GM23338 (cell line): ENCODE measurements around the gene TPGS2. TPM values are rescaled to one million over a fixed set of nuclear protein-coding genes. Genes with fewer than 3 reads are reported as not detected.

Experiments used
- ATAC-seq: fragments of 200-7000 bp; cut with Tn5 transposase; 3 replicates; pipeline ENCODE4 v1.9.1; 2020
- DNase-seq: peaks from one replicate; pipeline ENCODE4 v3.0.0-alpha.2; 2015; ENCODE audit warnings: low spot score
- H2AFZ ChIP-seq: fragments of 200-600 bp; sonication (generic); 2 replicates; pipeline ENCODE4 v1.8.0; 2016; ENCODE audit warnings: antibody characterized with exemption, mild to moderate bottlenecking, moderate library complexity
- H3F3A ChIP-seq: fragments of 200-600 bp; sonication (generic); replicated peaks from 2 replicates; pipeline ENCODE4 v1.8.0; 2017; ENCODE audit warnings: antibody characterized with exemption, mixed run types, low read depth
- H3K27ac ChIP-seq: fragments of 200-600 bp; sonication (generic); 2 replicates; pipeline ENCODE4 v1.6.1; 2016; ENCODE audit warnings: low read depth
- H3K27me3 ChIP-seq: fragments of 200-600 bp; sonication (generic); 2 replicates; pipeline ENCODE4 v1.8.0; 2016; ENCODE audit warnings: mild to moderate bottlenecking, mixed run types, moderate library complexity; ENCODE audit not compliant: insufficient read depth
- H3K36me3 ChIP-seq: fragments of 200-600 bp; sonication (generic); 2 replicates; pipeline ENCODE4 v1.8.0; 2016; ENCODE audit warnings: mild to moderate bottlenecking; ENCODE audit not compliant: insufficient read depth
- H3K4me1 ChIP-seq: fragments of 200-600 bp; sonication (generic); 2 replicates; pipeline ENCODE4 v1.8.0; 2016; ENCODE audit warnings: mild to moderate bottlenecking, moderate library complexity; ENCODE audit not compliant: insufficient read depth
- H3K4me2 ChIP-seq: fragments of 200-600 bp; sonication (generic); 2 replicates; pipeline ENCODE4 v1.7.1; 2017; ENCODE audit warnings: mixed run types
- H3K4me3 ChIP-seq: fragments of 200-600 bp; sonication (generic); 2 replicates; pipeline ENCODE4 v1.6.1; 2016; ENCODE audit warnings: mixed run types
- H3K79me2 ChIP-seq: fragments of 200-600 bp; sonication (generic); replicated peaks from 2 replicates; pipeline ENCODE4 v1.8.0; 2017; ENCODE audit warnings: mild to moderate bottlenecking; ENCODE audit not compliant: insufficient read depth
- H3K9me2 ChIP-seq: fragments of 200-600 bp; sonication (generic); 2 replicates; pipeline ENCODE4 v1.8.0; 2017; ENCODE audit not compliant: insufficient read depth
- H4K20me1 ChIP-seq: fragments of 200-600 bp; sonication (generic); replicated peaks from 2 replicates; pipeline ENCODE4 v1.8.0; 2017; ENCODE audit warnings: mild to moderate bottlenecking; ENCODE audit not compliant: insufficient read depth
- H3K27ac Mint-ChIP-seq: 2 replicates; pipeline ENCODE4 v1.8.0; 2020; ENCODE audit warnings: inconsistent platforms, mild to moderate bottlenecking, moderate library complexity, mixed read lengths
- H3K27me3 Mint-ChIP-seq: 3 replicates; pipeline ENCODE4 v1.8.0; 2022; ENCODE audit warnings: low read depth, mild to moderate bottlenecking, moderate library complexity, mixed read lengths, inconsistent platforms; ENCODE audit not compliant: insufficient read depth, poor library complexity
- H3K36me3 Mint-ChIP-seq: 3 replicates; pipeline ENCODE4 v1.8.0; 2021; ENCODE audit warnings: low read depth, mild to moderate bottlenecking, inconsistent platforms, moderate library complexity, mixed read lengths
- H3K4me1 Mint-ChIP-seq: 3 replicates; pipeline ENCODE4 v1.8.0; 2020; ENCODE audit warnings: mild to moderate bottlenecking, inconsistent platforms, mixed read lengths
- H3K4me3 Mint-ChIP-seq: 3 replicates; pipeline ENCODE4 v1.8.0; 2021; ENCODE audit warnings: moderate library complexity, mild to moderate bottlenecking, inconsistent platforms, mixed read lengths
- H3K9me3 Mint-ChIP-seq: 3 replicates; pipeline ENCODE4 v1.8.0; 2020; ENCODE audit warnings: moderate library complexity, mild to moderate bottlenecking, inconsistent platforms, mixed read lengths
- CREB1 ChIP-seq: fragments of 250-450 bp; sonication (Bioruptor Pico); IDR thresholded peaks from 2 replicates; pipeline ENCODE4 v1.5.0; 2020; ENCODE audit warnings: low read depth, mild to moderate bottlenecking, moderate library complexity
- EZH2 ChIP-seq: fragments of 200-600 bp; sonication (generic); IDR thresholded peaks from one replicate; pipeline ENCODE4 v1.8.0; 2017; ENCODE audit warnings: antibody characterized with exemption, mild to moderate bottlenecking, low read depth; ENCODE audit not compliant: unreplicated experiment
- EZH2phosphoT487 ChIP-seq: fragments of 200-600 bp; sonication (generic); IDR thresholded peaks from one replicate; pipeline ENCODE4 v1.8.1; 2018; ENCODE audit warnings: antibody characterized with exemption; ENCODE audit not compliant: unreplicated experiment
- JUNB ChIP-seq: IDR thresholded peaks from one replicate; pipeline ENCODE4 v1.6.1; 2016; ENCODE audit warnings: antibody characterized with exemption; ENCODE audit not compliant: unreplicated experiment
- NANOG ChIP-seq: IDR thresholded peaks from 2 replicates; pipeline ENCODE4 v1.6.1; 2016; ENCODE audit warnings: antibody characterized with exemption, borderline replicate concordance
- POLR2AphosphoS5 ChIP-seq: IDR thresholded peaks from 2 replicates; pipeline ENCODE4 v1.6.1; 2016; ENCODE audit warnings: antibody characterized with exemption, low read depth
- STAT1 ChIP-seq: IDR thresholded peaks from one replicate; pipeline ENCODE4 v1.6.1; 2016; ENCODE audit warnings: antibody characterized with exemption; ENCODE audit not compliant: unreplicated experiment
- ZNF114 ChIP-seq: fragments of 250-450 bp; sonication (Bioruptor Pico); IDR thresholded peaks from 2 replicates; pipeline ENCODE4 v1.5.0; 2020; ENCODE audit warnings: mild to moderate bottlenecking, moderate library complexity
- ZNF331 ChIP-seq: fragments of 250-450 bp; sonication (Bioruptor Pico); IDR thresholded peaks from 2 replicates; pipeline ENCODE4 v1.5.0; 2020; ENCODE audit warnings: low read depth, mild to moderate bottlenecking, moderate library complexity
- polyA plus RNA-seq: library from polyadenylated mRNA; unstranded; fragments of >200 nt; fragmentation: Nextera tagmentation; extraction: Ambion mirVana; gene quantifications from 2 replicates; pipeline ENCODE4 v1.2.1, GENCODE V29; 2016
- total RNA-seq: library from RNA; depleted of rRNA; stranded (reverse); fragments of >200 nt; shearing (Covaris generic); gene quantifications from 2 replicates; pipeline ENCODE4 v1.2.3, GENCODE V29; 2014
- TF ChIP-seq, protein P1 (sequence below): fragments of 250-450 bp; sonication (Bioruptor Pico); IDR thresholded peaks from 2 replicates; pipeline ENCODE4 v1.5.0; 2020; ENCODE audit warnings: mild to moderate bottlenecking, moderate library complexity
- TF ChIP-seq, protein P2 (sequence below): IDR thresholded peaks from 2 replicates; pipeline ENCODE4 v1.6.1; 2016; ENCODE audit warnings: antibody characterized with exemption
- TF ChIP-seq, protein P3 (sequence below): IDR thresholded peaks from one replicate; pipeline ENCODE4 v1.6.1; 2018; ENCODE audit warnings: antibody characterized with exemption; ENCODE audit not compliant: unreplicated experiment
- TF ChIP-seq, protein P4 (sequence below), 2 experiments: fragments of 200-600 bp in 1 of 2; sonication (generic) in 1 of 2; conservative IDR thresholded peaks; 2 replicates each; pipeline versions ENCODE4 v1.5.1 to v1.6.1; 2016 to 2017; ENCODE audit warnings: antibody characterized with exemption in 2 of 2, low read depth in 2 of 2, mild to moderate bottlenecking in 2 of 2, moderate library complexity in 1 of 2

The TPGS2 gene
- total and polyA plus RNA-seq, 2 experiments from 2014 or later: 136 to 167 TPM

GRCh38 chr18:36833120-36833519 lies 4.3 kb upstream of the TPGS2 start:
- Mint-ChIP-seq H3K4me1 (peaks cover 10% of the 10 kb centered on the region), H3K27ac (no peak overlapping the region; the same call in 1 of the 2 replicates), H3K9me3 (no peaks in the 10 kb centered on the region), H3K27me3 (no peaks in the 10 kb centered on the region), H3K36me3 (peaks cover 7% of the 10 kb centered on the region; the same call in 1 of the 3 replicates), H3K4me3 (no peak overlapping the region)
- H3K79me2 ChIP-seq: no peaks in the 10 kb centered on the region
- DNase-seq (no peak), ATAC-seq (no peak)
- H2AFZ ChIP-seq: no peak overlapping the region
- H3K4me2 ChIP-seq: no peak overlapping the region
- H3K27me3 ChIP-seq: no peaks in the 10 kb centered on the region
- no peaks in the 10 kb centered on the region for H3K9me2 ChIP-seq
- TF ChIP-seq EZH2phosphoT487: no peak
- no peak for TF ChIP-seq ZNF114
- TF ChIP-seq POLR2AphosphoS5: no peak
- TF ChIP-seq, protein P1, sequence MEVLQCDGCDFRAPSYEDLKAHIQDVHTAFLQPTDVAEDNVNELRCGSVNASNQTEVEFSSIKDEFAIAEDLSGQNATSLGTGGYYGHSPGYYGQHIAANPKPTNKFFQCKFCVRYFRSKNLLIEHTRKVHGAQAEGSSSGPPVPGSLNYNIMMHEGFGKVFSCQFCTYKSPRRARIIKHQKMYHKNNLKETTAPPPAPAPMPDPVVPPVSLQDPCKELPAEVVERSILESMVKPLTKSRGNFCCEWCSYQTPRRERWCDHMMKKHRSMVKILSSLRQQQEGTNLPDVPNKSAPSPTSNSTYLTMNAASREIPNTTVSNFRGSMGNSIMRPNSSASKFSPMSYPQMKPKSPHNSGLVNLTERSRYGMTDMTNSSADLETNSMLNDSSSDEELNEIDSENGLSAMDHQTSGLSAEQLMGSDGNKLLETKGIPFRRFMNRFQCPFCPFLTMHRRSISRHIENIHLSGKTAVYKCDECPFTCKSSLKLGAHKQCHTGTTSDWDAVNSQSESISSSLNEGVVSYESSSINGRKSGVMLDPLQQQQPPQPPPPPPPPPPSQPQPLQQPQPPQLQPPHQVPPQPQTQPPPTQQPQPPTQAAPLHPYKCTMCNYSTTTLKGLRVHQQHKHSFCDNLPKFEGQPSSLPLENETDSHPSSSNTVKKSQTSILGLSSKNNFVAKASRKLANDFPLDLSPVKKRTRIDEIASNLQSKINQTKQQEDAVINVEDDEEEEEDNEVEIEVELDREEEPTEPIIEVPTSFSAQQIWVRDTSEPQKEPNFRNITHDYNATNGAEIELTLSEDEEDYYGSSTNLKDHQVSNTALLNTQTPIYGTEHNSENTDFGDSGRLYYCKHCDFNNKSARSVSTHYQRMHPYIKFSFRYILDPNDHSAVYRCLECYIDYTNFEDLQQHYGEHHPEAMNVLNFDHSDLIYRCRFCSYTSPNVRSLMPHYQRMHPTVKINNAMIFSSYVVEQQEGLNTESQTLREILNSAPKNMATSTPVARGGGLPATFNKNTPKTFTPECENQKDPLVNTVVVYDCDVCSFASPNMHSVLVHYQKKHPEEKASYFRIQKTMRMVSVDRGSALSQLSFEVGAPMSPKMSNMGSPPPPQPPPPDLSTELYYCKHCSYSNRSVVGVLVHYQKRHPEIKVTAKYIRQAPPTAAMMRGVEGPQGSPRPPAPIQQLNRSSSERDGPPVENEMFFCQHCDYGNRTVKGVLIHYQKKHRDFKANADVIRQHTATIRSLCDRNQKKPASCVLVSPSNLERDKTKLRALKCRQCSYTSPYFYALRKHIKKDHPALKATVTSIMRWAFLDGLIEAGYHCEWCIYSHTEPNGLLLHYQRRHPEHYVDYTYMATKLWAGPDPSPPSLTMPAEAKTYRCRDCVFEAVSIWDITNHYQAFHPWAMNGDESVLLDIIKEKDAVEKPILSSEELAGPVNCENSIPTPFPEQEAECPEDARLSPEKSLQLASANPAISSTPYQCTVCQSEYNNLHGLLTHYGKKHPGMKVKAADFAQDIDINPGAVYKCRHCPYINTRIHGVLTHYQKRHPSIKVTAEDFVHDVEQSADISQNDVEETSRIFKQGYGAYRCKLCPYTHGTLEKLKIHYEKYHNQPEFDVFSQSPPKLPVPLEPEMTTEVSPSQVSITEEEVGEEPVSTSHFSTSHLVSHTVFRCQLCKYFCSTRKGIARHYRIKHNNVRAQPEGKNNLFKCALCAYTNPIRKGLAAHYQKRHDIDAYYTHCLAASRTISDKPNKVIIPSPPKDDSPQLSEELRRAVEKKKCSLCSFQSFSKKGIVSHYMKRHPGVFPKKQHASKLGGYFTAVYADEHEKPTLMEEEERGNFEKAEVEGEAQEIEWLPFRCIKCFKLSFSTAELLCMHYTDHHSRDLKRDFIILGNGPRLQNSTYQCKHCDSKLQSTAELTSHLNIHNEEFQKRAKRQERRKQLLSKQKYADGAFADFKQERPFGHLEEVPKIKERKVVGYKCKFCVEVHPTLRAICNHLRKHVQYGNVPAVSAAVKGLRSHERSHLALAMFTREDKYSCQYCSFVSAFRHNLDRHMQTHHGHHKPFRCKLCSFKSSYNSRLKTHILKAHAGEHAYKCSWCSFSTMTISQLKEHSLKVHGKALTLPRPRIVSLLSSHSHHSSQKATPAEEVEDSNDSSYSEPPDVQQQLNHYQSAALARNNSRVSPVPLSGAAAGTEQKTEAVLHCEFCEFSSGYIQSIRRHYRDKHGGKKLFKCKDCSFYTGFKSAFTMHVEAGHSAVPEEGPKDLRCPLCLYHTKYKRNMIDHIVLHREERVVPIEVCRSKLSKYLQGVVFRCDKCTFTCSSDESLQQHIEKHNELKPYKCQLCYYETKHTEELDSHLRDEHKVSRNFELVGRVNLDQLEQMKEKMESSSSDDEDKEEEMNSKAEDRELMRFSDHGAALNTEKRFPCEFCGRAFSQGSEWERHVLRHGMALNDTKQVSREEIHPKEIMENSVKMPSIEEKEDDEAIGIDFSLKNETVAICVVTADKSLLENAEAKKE (CRISPR knock-in tag): no peak
- no peak for TF ChIP-seq JUNB
- TF ChIP-seq NANOG: no peak
- no peak for TF ChIP-seq EZH2
- TF ChIP-seq ZNF331 (CRISPR knock-in tag): no peak
- no peak for TF ChIP-seq STAT1
- TF ChIP-seq, protein P2, sequence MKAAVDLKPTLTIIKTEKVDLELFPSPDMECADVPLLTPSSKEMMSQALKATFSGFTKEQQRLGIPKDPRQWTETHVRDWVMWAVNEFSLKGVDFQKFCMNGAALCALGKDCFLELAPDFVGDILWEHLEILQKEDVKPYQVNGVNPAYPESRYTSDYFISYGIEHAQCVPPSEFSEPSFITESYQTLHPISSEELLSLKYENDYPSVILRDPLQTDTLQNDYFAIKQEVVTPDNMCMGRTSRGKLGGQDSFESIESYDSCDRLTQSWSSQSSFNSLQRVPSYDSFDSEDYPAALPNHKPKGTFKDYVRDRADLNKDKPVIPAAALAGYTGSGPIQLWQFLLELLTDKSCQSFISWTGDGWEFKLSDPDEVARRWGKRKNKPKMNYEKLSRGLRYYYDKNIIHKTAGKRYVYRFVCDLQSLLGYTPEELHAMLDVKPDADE: no peak
- TF ChIP-seq, protein P3, sequence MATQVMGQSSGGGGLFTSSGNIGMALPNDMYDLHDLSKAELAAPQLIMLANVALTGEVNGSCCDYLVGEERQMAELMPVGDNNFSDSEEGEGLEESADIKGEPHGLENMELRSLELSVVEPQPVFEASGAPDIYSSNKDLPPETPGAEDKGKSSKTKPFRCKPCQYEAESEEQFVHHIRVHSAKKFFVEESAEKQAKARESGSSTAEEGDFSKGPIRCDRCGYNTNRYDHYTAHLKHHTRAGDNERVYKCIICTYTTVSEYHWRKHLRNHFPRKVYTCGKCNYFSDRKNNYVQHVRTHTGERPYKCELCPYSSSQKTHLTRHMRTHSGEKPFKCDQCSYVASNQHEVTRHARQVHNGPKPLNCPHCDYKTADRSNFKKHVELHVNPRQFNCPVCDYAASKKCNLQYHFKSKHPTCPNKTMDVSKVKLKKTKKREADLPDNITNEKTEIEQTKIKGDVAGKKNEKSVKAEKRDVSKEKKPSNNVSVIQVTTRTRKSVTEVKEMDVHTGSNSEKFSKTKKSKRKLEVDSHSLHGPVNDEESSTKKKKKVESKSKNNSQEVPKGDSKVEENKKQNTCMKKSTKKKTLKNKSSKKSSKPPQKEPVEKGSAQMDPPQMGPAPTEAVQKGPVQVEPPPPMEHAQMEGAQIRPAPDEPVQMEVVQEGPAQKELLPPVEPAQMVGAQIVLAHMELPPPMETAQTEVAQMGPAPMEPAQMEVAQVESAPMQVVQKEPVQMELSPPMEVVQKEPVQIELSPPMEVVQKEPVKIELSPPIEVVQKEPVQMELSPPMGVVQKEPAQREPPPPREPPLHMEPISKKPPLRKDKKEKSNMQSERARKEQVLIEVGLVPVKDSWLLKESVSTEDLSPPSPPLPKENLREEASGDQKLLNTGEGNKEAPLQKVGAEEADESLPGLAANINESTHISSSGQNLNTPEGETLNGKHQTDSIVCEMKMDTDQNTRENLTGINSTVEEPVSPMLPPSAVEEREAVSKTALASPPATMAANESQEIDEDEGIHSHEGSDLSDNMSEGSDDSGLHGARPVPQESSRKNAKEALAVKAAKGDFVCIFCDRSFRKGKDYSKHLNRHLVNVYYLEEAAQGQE: no peak
- TF ChIP-seq, protein P4, sequence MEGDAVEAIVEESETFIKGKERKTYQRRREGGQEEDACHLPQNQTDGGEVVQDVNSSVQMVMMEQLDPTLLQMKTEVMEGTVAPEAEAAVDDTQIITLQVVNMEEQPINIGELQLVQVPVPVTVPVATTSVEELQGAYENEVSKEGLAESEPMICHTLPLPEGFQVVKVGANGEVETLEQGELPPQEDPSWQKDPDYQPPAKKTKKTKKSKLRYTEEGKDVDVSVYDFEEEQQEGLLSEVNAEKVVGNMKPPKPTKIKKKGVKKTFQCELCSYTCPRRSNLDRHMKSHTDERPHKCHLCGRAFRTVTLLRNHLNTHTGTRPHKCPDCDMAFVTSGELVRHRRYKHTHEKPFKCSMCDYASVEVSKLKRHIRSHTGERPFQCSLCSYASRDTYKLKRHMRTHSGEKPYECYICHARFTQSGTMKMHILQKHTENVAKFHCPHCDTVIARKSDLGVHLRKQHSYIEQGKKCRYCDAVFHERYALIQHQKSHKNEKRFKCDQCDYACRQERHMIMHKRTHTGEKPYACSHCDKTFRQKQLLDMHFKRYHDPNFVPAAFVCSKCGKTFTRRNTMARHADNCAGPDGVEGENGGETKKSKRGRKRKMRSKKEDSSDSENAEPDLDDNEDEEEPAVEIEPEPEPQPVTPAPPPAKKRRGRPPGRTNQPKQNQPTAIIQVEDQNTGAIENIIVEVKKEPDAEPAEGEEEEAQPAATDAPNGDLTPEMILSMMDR (conservative IDR thresholded peaks at IDR 0.05; ENCODE audit: low read depth in 2 of 2): no peak
- no peak for TF ChIP-seq CREB1 (CRISPR knock-in tag)
- H3K4me1 ChIP-seq: no peaks in the 10 kb centered on the region
- no peak overlapping the region for H3K4me3 ChIP-seq
- no peaks in the 10 kb centered on the region; the same call in 1 of the 2 replicates for H3F3A ChIP-seq
- no peaks in the 10 kb centered on the region for H3K36me3 ChIP-seq
- no peaks in the 10 kb centered on the region; the same call in 1 of the 2 replicates for H4K20me1 ChIP-seq
- H3K27ac ChIP-seq: no peak overlapping the region
